Measurements from ENCODE around the gene LPP.

DNA sequence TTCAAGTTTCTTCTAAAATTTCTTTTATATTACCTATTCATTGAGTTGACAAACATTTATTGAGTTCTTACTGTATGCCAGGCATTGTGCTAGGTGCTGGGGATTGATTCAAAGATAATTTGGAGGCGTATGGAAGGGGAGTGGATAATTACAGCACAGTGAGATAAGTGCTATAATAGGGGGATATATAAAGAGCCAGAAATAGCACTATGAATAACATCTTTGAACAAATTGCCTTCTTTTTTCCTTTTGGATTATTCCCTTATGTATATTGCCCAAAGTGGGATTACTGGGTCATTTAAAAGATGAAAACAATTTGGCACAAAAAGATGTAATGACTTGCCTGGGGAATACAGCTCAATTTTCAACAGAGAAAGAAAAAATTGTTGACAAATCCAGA lies 64.6 kb downstream of the LPP start:
- TF ChIP-seq, protein P1, sequence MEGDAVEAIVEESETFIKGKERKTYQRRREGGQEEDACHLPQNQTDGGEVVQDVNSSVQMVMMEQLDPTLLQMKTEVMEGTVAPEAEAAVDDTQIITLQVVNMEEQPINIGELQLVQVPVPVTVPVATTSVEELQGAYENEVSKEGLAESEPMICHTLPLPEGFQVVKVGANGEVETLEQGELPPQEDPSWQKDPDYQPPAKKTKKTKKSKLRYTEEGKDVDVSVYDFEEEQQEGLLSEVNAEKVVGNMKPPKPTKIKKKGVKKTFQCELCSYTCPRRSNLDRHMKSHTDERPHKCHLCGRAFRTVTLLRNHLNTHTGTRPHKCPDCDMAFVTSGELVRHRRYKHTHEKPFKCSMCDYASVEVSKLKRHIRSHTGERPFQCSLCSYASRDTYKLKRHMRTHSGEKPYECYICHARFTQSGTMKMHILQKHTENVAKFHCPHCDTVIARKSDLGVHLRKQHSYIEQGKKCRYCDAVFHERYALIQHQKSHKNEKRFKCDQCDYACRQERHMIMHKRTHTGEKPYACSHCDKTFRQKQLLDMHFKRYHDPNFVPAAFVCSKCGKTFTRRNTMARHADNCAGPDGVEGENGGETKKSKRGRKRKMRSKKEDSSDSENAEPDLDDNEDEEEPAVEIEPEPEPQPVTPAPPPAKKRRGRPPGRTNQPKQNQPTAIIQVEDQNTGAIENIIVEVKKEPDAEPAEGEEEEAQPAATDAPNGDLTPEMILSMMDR (IDR thresholded peaks at IDR 0.05; ENCODE audit: insufficient read depth, low read length, poor library complexity, severe bottlenecking) = no peak
- no peak for TF ChIP-seq EZH2phosphoT487 (conservative IDR thresholded peaks at IDR 0.05; ENCODE audit: low read length)

Data from SU-DHL-6 (cell line).